GM13977 (cell line): ENCODE results near the gene SLC24A5.

Experiments used
- DNase-seq: peaks from one replicate; pipeline ENCODE4 v3.0.0; 2012; ENCODE audit warnings: low spot score
- CTCF ChIP-seq: IDR thresholded peaks from 2 replicates; pipeline ENCODE4 v1.5.1; 2012; ENCODE audit warnings: mild to moderate bottlenecking, control low read depth; ENCODE audit not compliant: insufficient read depth; ENCODE audit errors: extremely low read depth, missing control alignments
- in situ Hi-C: fragments of 300-500 bp; cut with MboI; formaldehyde crosslinking; loops from one replicate; pipeline ENCODE4 v1.12.0; 2022; ENCODE audit warnings: low sequenced_read_pairs, low pct_unique_long_range_greater_than_20kb, mixed read lengths, inconsistent platforms; ENCODE audit not compliant: unreplicated experiment

The SLC24A5 gene

GRCh38 chr15:48120745-48121144 is at the start of gene SLC24A5:
SLC24A5 (plus strand) TSS chr15:48120990; CDS start chr15:48121045, 55 bp downstream.
- DNase-seq, result no peak
- TF ChIP-seq CTCF, result no peak
- in situ Hi-C loops, result no loop called here

- in situ Hi-C loops, result no loop called here
- no peak for TF ChIP-seq CTCF
- DNase-seq, result no peak
These were observed 47.8 kb upstream of the SLC24A5 start for GRCh38 chr15:48072941-48073340.

GRCh38 chr15:48073881-48074280 is 46.9 kb upstream of the SLC24A5 start:
- in situ Hi-C loops, result no loop called here
- no peak for DNase-seq
- no peak for TF ChIP-seq CTCF

GRCh38 chr15:48076454-48076853 is 44.3 kb upstream of the SLC24A5 start:
- TF ChIP-seq CTCF, result no peak
- in situ Hi-C loops, result no loop called here
- DNase-seq, result no peak

- no peak for TF ChIP-seq CTCF
- in situ Hi-C loops, result no loop called here
- DNase-seq, result no peak
These were observed 43.1 kb upstream of the SLC24A5 start for GRCh38 chr15:48077616-48078184.

- DNase-seq, result peak; percentile 22
- in situ Hi-C loops, result no loop called here
- TF ChIP-seq CTCF, result peak; percentile 59
These were observed 35.8 kb upstream of the SLC24A5 start for GRCh38 chr15:48084759-48085590.

- in situ Hi-C loops, result no loop called here
- no peak for TF ChIP-seq CTCF
- DNase-seq, result no peak
These were observed 35.2 kb upstream of the SLC24A5 start for GRCh38 chr15:48085591-48085930.
